ENCODE data around the gene NAGS. TPM values are rescaled to one million over a fixed set of nuclear protein-coding genes. Genes with fewer than 3 reads are reported as not detected.
"Not testable (repeated sequence)": the region's sequence is repeated elsewhere in the genome, so short reads cannot be mapped to it uniquely, and the experiment has no call there.

Gene NAGS
- total RNA-seq, 4 donors from 2014 or later: 1.3 to 9.7 (median 2.6) TPM

- H3K4me1 ChIP-seq: peaks cover 0 to 4% of the 10 kb centered on the region in 2 donors
- no peaks in the 10 kb centered on the region for H3K36me3 ChIP-seq
- no peak overlapping the region for H3K27ac ChIP-seq
- H3K27me3 ChIP-seq: peaks cover 0 to 5% of the 10 kb centered on the region in 2 donors
- no peak overlapping the region for H3K4me3 ChIP-seq
- TF ChIP-seq POLR2A (IDR thresholded peaks at IDR 0.05) (no peak), CTCF (IDR thresholded peaks at IDR 0.05) (no peak)
- intact Hi-C loops (cut with DNase I; ENCODE audit: low total_unique reads): no loop called here
- H3K9me3 ChIP-seq: no peaks in the 10 kb centered on the region
- DNase-seq: no peak
Observed at GRCh38 chr17:43992641-43993040, 11.8 kb upstream of the NAGS start.

- DNase-seq: peak; percentile 54 to 65
- Histone ChIP-seq H3K36me3 (no peaks in the 10 kb centered on the region), H3K27me3 (peaks cover 0 to 5% of the 10 kb centered on the region in 2 donors), H3K4me1 (peaks cover 0 to 4% of the 10 kb centered on the region in 2 donors), H3K4me3 (peak overlapping the region; percentile 17 to 39), H3K9me3 (no peaks in the 10 kb centered on the region), H3K27ac (no peak overlapping the region)
- intact Hi-C loops (cut with DNase I; ENCODE audit: low total_unique reads): no loop called here
- TF ChIP-seq CTCF (IDR thresholded peaks at IDR 0.05) (peak; percentile 65 to 84 (median 78)), POLR2A (IDR thresholded peaks at IDR 0.05) (no peak)
Observed at GRCh38 chr17:43994272-43995149, 9.9 kb upstream of the NAGS start.

- intact Hi-C loops (cut with DNase I; ENCODE audit: low total_unique reads): no loop called here
- TF ChIP-seq CTCF (IDR thresholded peaks at IDR 0.05) (no peak), POLR2A (IDR thresholded peaks at IDR 0.05) (no peak)
Observed at GRCh38 chr17:43995150-43995471, 9.3 kb upstream of the NAGS start.

GRCh38 chr17:43997180-43997579 lies 7.2 kb upstream of the NAGS start:
- H3K4me3 ChIP-seq; H3K36me3 ChIP-seq; H3K27ac ChIP-seq; H3K4me1 ChIP-seq; intact Hi-C loops (cut with DNase I; ENCODE audit: low total_unique reads); H3K9me3 ChIP-seq; DNase-seq; H3K27me3 ChIP-seq: not testable (repeated sequence)

More at GRCh38 chr17:43995150-43995471, 9.3 kb upstream of the NAGS start:
- H3K4me3 ChIP-seq: no peak overlapping the region
- no peak for DNase-seq
- H3K36me3 ChIP-seq: no peaks in the 10 kb centered on the region
- H3K27ac ChIP-seq: no peak overlapping the region
- peaks cover 0 to 5% of the 10 kb centered on the region in 2 donors for H3K27me3 ChIP-seq
- H3K4me1 ChIP-seq: peaks cover 0 to 4% of the 10 kb centered on the region in 2 donors
- no peaks in the 10 kb centered on the region for H3K9me3 ChIP-seq

- H3K4me1 ChIP-seq: peaks cover 0 to 4% of the 10 kb centered on the region in 2 donors
- no peak overlapping the region for H3K4me3 ChIP-seq
- DNase-seq: no peak
- intact Hi-C loops (cut with DNase I; ENCODE audit: low total_unique reads): no loop called here
- H3K9me3 ChIP-seq: no peaks in the 10 kb centered on the region
- no peaks in the 10 kb centered on the region for H3K36me3 ChIP-seq
- H3K27me3 ChIP-seq: peaks cover 0 to 5% of the 10 kb centered on the region in 2 donors
- no peak for TF ChIP-seq POLR2A (IDR thresholded peaks at IDR 0.05)
- TF ChIP-seq CTCF (IDR thresholded peaks at IDR 0.05): no peak
- H3K27ac ChIP-seq: no peak overlapping the region
Observed at GRCh38 chr17:43998552-43998951, 5.9 kb upstream of the NAGS start.
